ENCODE data around the gene JAKMIP1. TPM values are rescaled to one million over a fixed set of nuclear protein-coding genes. Genes with fewer than 3 reads are reported as not detected.
A peak's percentile ranks its signal among the peaks of the same experiment; 100 is the strongest.

JAKMIP1 gene
- total and polyA plus RNA-seq, 12 donors = 0.14 to 5.3 (median 2.9) TPM; not detected in 2

DNA sequence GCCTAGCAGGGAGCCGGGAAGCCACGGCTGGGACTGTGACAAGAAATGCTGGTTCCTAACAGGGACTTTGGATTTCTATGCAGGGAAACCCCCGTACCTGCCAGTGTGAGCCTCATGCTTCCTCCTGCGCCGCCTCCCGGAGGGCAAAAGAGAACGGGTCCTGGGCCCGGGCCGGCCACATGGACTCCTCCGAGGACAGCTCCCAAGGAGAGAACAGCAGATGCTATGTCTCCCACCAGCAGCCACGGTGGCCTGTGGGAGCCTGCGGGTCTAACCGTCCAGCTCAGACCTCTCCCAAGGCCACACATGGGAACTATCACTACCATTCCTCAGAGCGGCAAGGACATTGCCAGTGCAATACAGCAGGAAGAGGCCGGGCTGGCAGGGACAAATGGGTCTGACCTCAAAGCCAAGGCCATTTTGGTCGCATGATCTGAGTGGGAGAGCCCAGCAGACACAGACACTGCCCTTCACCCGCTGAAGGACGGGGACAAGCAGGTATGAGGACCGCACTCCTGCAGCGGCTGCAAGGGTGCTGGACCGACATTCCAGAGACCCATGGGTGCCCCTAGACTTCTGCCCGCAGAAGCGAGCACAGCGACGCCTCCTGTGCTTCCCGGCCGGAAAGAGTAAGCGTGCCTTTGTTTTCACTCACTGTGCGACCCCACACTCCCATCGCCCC, 177.6 kb downstream of the JAKMIP1 start:
- Histone ChIP-seq H3K4me3 (no peak overlapping the region), H3K27me3 (peaks cover 11% of the 10 kb centered on the region), H3K27ac (no peak overlapping the region), H3K9me3 (replicated peaks in 1 of 3) (no peaks in the 10 kb centered on the region), H3K4me1 (replicated peaks in 1 of 2) (no peaks in the 10 kb centered on the region), H3K36me3 (replicated peaks in 1 of 2) (no peaks in the 10 kb centered on the region)
- DNase-seq = no peak
- no peak for TF ChIP-seq POLR2A (IDR thresholded peaks at IDR 0.05)
- TF ChIP-seq, protein P1, sequence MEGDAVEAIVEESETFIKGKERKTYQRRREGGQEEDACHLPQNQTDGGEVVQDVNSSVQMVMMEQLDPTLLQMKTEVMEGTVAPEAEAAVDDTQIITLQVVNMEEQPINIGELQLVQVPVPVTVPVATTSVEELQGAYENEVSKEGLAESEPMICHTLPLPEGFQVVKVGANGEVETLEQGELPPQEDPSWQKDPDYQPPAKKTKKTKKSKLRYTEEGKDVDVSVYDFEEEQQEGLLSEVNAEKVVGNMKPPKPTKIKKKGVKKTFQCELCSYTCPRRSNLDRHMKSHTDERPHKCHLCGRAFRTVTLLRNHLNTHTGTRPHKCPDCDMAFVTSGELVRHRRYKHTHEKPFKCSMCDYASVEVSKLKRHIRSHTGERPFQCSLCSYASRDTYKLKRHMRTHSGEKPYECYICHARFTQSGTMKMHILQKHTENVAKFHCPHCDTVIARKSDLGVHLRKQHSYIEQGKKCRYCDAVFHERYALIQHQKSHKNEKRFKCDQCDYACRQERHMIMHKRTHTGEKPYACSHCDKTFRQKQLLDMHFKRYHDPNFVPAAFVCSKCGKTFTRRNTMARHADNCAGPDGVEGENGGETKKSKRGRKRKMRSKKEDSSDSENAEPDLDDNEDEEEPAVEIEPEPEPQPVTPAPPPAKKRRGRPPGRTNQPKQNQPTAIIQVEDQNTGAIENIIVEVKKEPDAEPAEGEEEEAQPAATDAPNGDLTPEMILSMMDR (IDR thresholded peaks at IDR 0.05) = no peak
- intact Hi-C loops (cut with DNase I) = no loop called here
- 63 to 77% (median 71%) methylated on average over 17 to 30 of the region's 30 CpGs for WGBS, 4 donors

DNA sequence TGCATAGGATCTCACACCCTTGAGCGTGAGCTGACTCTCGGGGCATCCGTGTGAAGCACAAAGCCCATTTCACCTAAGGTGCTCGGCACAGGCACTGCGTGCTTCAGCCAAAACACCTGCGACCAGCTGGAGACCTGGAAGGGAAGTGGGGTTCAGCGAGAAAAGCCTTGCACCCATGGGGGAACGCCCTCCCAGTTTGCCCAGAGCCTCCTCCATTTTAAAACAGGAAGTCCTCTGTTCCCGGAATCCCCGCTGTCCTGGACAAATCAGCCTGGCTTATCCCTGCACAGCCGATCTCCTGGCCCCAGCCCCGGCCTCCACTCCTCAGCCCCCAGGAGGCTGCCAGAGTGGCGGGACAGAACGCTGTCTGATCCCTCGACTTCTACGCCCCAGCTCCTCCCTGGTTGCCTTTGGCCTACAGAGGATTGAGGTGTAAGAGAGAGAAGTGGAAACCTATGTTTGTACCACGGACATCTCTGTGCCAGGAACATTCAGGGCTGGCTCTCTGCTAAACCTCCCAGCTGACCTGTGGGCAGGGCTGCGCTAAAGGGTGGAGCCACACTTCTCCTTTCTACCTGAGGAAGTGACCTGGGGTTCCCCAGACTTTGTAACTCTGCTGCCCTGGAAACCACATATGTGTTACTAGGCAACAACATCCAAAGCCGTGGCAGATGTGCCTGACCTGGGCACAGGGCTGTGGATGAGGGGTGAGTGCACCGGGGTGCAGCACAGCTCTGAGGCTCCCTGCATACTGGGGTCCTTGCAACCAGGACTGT, 178.3 kb downstream of the JAKMIP1 start:
- no peak overlapping the region for H3K27ac ChIP-seq
- DNase-seq = no peak
- no peaks in the 10 kb centered on the region for H3K4me1 ChIP-seq (replicated peaks in 1 of 2)
- TF ChIP-seq POLR2A (IDR thresholded peaks at IDR 0.05) = no peak
- TF ChIP-seq, protein P1 (IDR thresholded peaks at IDR 0.05) = no peak
- intact Hi-C loops (cut with DNase I) = no loop called here
- no peaks in the 10 kb centered on the region for H3K9me3 ChIP-seq (replicated peaks in 1 of 3)
- no peaks in the 10 kb centered on the region for H3K36me3 ChIP-seq (replicated peaks in 1 of 2)
- H3K4me3 ChIP-seq = no peak overlapping the region
- H3K27me3 ChIP-seq = peaks cover 11% of the 10 kb centered on the region
- 78 to 86% (median 85%) methylated on average over 12 to 20 of the region's 20 CpGs for WGBS, 4 donors

DNA sequence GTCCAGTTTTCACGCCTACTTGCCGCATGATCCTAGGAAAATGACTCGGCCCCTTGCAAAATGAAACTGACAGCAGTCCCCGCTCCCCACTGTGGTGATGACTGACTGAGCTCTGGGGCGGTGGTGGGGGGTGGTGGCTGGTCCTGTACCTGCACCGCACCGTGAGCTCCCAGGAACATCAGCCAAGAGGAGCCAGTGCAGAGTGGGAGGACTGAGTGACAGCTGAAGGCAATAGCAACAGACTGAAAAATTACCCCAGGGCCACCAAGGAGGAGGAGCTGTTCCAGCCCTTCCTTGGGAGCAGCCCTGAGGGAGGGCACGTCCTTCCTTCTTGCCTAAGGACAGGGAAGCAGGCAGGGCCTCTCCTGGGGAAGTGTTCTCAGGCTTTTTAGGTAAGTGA, 179.7 kb downstream of the JAKMIP1 start:
- 82 to 91% (median 83%) methylated on average over 8 of the region's 8 CpGs for WGBS, 4 donors
- no peaks in the 10 kb centered on the region for H3K36me3 ChIP-seq (replicated peaks in 1 of 2)
- H3K9me3 ChIP-seq (replicated peaks in 1 of 3) = no peaks in the 10 kb centered on the region
- no peak overlapping the region for H3K27ac ChIP-seq
- no peaks in the 10 kb centered on the region for H3K4me1 ChIP-seq (replicated peaks in 1 of 2)
- DNase-seq = no peak
- no peak overlapping the region for H3K4me3 ChIP-seq
- TF ChIP-seq, protein P1 (IDR thresholded peaks at IDR 0.05) = no peak
- TF ChIP-seq POLR2A (IDR thresholded peaks at IDR 0.05) = no peak
- H3K27me3 ChIP-seq = peaks cover 11% of the 10 kb centered on the region
- intact Hi-C loops (cut with DNase I) = no loop called here

DNA sequence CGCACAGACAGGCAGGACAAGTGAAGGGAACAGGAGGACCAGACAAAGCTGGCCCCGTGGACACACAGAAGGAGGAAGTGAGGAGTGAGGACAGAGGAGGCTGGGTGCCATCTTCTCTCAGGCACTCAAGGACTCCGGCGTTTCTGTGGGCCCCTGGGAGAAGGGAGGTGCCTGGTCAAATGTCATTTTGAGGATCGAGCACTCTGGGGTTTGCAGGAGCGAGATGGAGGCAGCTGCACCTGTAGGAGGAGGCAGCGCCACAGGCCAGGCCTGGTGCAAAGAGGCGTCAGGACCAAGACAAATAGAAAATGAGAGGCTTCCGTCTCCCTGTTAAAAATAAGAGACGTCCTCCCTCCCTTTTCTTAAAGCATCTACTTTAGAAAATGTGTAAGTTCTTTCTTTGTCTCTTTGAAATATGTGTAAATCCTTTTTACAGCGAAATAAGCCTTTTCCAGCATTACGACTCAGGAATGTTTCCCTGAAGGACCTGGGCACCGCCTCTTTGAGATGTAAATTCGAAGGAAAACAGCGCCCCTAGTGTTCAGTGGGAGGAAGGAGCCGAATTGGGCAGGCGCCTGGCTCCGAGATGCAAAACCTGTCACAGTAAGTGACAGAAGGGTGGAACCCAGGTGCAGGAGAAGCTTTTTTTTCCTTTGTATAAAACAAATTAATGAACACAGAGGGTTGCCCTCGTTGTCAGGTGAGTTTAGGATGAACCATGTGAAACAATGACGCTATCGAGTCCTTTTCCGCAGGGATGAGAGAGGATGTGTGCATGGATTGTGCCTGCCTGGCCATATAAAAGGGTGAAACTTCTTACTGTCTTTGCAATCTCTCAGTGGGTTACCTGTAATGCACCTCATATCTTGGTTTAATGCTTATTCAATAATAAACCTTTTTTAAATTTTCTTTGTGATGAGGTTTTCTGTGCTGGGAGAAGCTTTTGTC, 180.8 kb downstream of the JAKMIP1 start:
- Histone ChIP-seq H3K27ac (no peak overlapping the region), H3K4me3 (no peak overlapping the region), H3K36me3 (replicated peaks in 1 of 2) (no peaks in the 10 kb centered on the region), H3K9me3 (replicated peaks in 1 of 3) (no peaks in the 10 kb centered on the region), H3K4me1 (replicated peaks in 1 of 2) (no peaks in the 10 kb centered on the region), H3K27me3 (peaks cover 11% of the 10 kb centered on the region)
- TF ChIP-seq POLR2A (IDR thresholded peaks at IDR 0.05) = no peak
- TF ChIP-seq, protein P1 (IDR thresholded peaks at IDR 0.05) = peak; percentile 39 to 78 (median 62)
- 40 to 50% (median 43%) methylated on average over 18 to 22 of the region's 22 CpGs for WGBS, 4 donors
- peak in 6 of 7 donors; percentile 24 to 68 (median 44) for DNase-seq
- intact Hi-C loops (cut with DNase I) = no loop called here
